ENCODE data around the gene MRPL37.
A peak's percentile ranks its signal among the peaks of the same experiment; 100 is the strongest.

Gene MRPL37

GRCh38 chr1:54225378-54225777 is 25.4 kb downstream of the MRPL37 start:
- Histone ChIP-seq H3K4me3 (ENCODE audit: low read depth, low read length) (no peak overlapping the region), H3K36me3 (ENCODE audit: control insufficient read depth in 2 of 2, insufficient read depth in 1 of 2, low read length in 2 of 2) (peaks cover 0 to 18% of the 10 kb centered on the region in 2 experiments; a peak in 1 of 3 replicates), H3K9me3 (ENCODE audit: control insufficient read depth, insufficient read depth, low read depth, low read length) (no peaks in the 10 kb centered on the region), H3K4me1 (ENCODE audit: control insufficient read depth, insufficient read depth, low read length) (no peaks in the 10 kb centered on the region), H3K27ac (ENCODE audit: extremely low read depth, low read depth, low read length) (no peak overlapping the region)
- no peak for TF ChIP-seq ZNF362 (tag by site-specific recombination; IDR thresholded peaks at IDR 0.05)
- TF ChIP-seq ZNF121 (tag by site-specific recombination; IDR thresholded peaks at IDR 0.05) = no peak
- TF ChIP-seq REPIN1 (tag by site-specific recombination; IDR thresholded peaks at IDR 0.05; ENCODE audit: low read depth) = no peak
- TF ChIP-seq SETDB1 (IDR thresholded peaks at IDR 0.05; ENCODE audit: insufficient read length, low read length) = no peak
- TF ChIP-seq ZBTB7A (tag by site-specific recombination; IDR thresholded peaks at IDR 0.05; ENCODE audit: low read depth) = no peak
- TF ChIP-seq ZNF335 (tag by site-specific recombination; conservative IDR thresholded peaks at IDR 0.05) = no peak
- TF ChIP-seq ZBTB48 (tag by site-specific recombination; IDR thresholded peaks at IDR 0.05) = no peak
- ChIA-PET CTCF (no interaction called here), POLR2A (no interaction called here)

- POLR2A ChIA-PET = interaction anchor here (1.9 kb wide), 1 partner anchor 26 kb away, joined by 4 read pairs; the partner anchor contains the start of genes CYB5RL and MRPL37
- H3K36me3 ChIP-seq (ENCODE audit: control insufficient read depth in 2 of 2, insufficient read depth in 1 of 2, low read length in 2 of 2) = peaks cover 0 to 11% of the 10 kb centered on the region in 2 experiments; a peak in 1 of 3 replicates
- no peak overlapping the region for H3K27ac ChIP-seq (ENCODE audit: extremely low read depth, low read depth, low read length)
- H3K4me1 ChIP-seq (ENCODE audit: control insufficient read depth, insufficient read depth, low read length) = no peaks in the 10 kb centered on the region
- CTCF ChIA-PET = interaction anchor here (0.6 to 0.8 kb wide), 2 partner anchors 157 to 273 kb away, joined by 3 read pairs; no protein-coding TSS in a partner anchor
- no peak overlapping the region for H3K4me3 ChIP-seq (ENCODE audit: low read depth, low read length)
- H3K9me3 ChIP-seq (ENCODE audit: control insufficient read depth, insufficient read depth, low read depth, low read length) = no peaks in the 10 kb centered on the region
- TF ChIP-seq SCRT2 (tag by site-specific recombination; IDR thresholded peaks at IDR 0.05) = peak; percentile 69
- TF ChIP-seq ZNF791 (tag by site-specific recombination; IDR thresholded peaks at IDR 0.05) = no peak
Measured at GRCh38 chr1:54225986-54226559, 26.1 kb downstream of the MRPL37 start.

DNA sequence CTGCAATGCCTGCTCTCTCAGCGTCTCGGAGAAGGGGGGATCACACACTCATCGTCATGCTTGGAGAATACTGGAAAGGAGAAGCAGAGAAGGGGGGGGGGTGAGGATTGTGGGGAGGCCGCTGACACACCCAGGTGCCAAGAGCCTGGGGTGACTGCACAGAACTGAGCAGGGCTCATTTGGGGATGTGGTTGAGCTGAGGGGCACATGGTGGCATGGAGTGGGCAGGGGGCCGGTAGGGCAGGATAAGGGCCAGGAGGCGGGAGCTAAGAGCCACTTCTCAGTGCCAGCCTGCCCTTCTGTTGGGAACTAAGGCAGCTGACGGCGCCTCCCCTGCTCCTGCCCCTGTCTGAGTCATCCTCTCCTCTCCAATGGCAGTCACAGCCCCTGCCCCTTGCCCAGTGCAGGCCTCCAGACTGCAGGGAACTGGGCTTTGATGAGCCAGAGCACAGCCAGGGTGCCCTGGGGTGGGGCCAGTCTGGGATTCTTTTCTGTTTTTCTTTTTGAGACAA is 27.2 kb downstream of the MRPL37 start:
- no peak overlapping the region for H3K4me3 ChIP-seq (ENCODE audit: low read depth, low read length)
- CTCF ChIA-PET = interaction anchor here (0.8 to 1.1 kb wide), 2 partner anchors 260 to 272 kb away, joined by 3 read pairs; no protein-coding TSS in a partner anchor
- peaks cover 0 to 3% of the 10 kb centered on the region in 2 experiments; a peak in 1 of 3 replicates for H3K36me3 ChIP-seq (ENCODE audit: control insufficient read depth in 2 of 2, insufficient read depth in 1 of 2, low read length in 2 of 2)
- H3K4me1 ChIP-seq (ENCODE audit: control insufficient read depth, insufficient read depth, low read length) = no peaks in the 10 kb centered on the region
- POLR2A ChIA-PET = interaction anchor here (1.9 kb wide), 1 partner anchor 27 kb away, joined by 4 read pairs; the partner anchor contains the start of genes CYB5RL and MRPL37
- no peak overlapping the region for H3K27ac ChIP-seq (ENCODE audit: extremely low read depth, low read depth, low read length)
- H3K9me3 ChIP-seq (ENCODE audit: control insufficient read depth, insufficient read depth, low read depth, low read length) = no peaks in the 10 kb centered on the region
- no peak for TF ChIP-seq ZNF596 (tag by site-specific recombination; IDR thresholded peaks at IDR 0.05)
- no peak for TF ChIP-seq ZNF76 (tag by site-specific recombination; IDR thresholded peaks at IDR 0.05; ENCODE audit: borderline replicate concordance, low read depth)
- no peak for TF ChIP-seq ZNF19 (tag by site-specific recombination; IDR thresholded peaks at IDR 0.05; ENCODE audit: low read depth)
- TF ChIP-seq, protein P1, sequence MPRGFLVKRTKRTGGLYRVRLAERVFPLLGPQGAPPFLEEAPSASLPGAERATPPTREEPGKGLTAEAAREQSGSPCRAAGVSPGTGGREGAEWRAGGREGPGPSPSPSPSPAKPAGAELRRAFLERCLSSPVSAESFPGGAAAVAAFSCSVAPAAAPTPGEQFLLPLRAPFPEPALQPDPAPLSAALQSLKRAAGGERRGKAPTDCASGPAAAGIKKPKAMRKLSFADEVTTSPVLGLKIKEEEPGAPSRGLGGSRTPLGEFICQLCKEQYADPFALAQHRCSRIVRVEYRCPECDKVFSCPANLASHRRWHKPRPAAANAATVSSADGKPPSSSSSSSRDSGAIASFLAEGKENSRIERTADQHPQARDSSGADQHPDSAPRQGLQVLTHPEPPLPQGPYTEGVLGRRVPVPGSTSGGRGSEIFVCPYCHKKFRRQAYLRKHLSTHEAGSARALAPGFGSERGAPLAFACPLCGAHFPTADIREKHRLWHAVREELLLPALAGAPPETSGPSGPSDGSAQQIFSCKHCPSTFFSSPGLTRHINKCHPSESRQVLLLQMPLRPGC (tag by site-specific recombination; IDR thresholded peaks at IDR 0.05) = no peak
- TF ChIP-seq ZFHX2 (tag by site-specific recombination; conservative IDR thresholded peaks at IDR 0.05) = no peak; the same call in 1 of the 2 replicates
- TF ChIP-seq KLF1 (tag by site-specific recombination; IDR thresholded peaks at IDR 0.05) = peak; percentile 24; the same call in 1 of the 2 replicates
- TF ChIP-seq ZNF292 (tag by site-specific recombination; IDR thresholded peaks at IDR 0.05; ENCODE audit: borderline replicate concordance, low read depth) = no peak
- no peak for TF ChIP-seq ZEB2 (tag by site-specific recombination; IDR thresholded peaks at IDR 0.05)
- no peak for TF ChIP-seq ZNF677 (tag by site-specific recombination; IDR thresholded peaks at IDR 0.05)
- TF ChIP-seq ZNF433 (tag by site-specific recombination; IDR thresholded peaks at IDR 0.05; ENCODE audit: low read depth) = no peak
- TF ChIP-seq ZFP69B (tag by site-specific recombination; IDR thresholded peaks at IDR 0.05) = no peak
- no peak for TF ChIP-seq ZBTB7A (tag by site-specific recombination; IDR thresholded peaks at IDR 0.05; ENCODE audit: low read depth)
- TF ChIP-seq ZNF626 (tag by site-specific recombination; IDR thresholded peaks at IDR 0.05) = no peak
- TF ChIP-seq, protein P2, sequence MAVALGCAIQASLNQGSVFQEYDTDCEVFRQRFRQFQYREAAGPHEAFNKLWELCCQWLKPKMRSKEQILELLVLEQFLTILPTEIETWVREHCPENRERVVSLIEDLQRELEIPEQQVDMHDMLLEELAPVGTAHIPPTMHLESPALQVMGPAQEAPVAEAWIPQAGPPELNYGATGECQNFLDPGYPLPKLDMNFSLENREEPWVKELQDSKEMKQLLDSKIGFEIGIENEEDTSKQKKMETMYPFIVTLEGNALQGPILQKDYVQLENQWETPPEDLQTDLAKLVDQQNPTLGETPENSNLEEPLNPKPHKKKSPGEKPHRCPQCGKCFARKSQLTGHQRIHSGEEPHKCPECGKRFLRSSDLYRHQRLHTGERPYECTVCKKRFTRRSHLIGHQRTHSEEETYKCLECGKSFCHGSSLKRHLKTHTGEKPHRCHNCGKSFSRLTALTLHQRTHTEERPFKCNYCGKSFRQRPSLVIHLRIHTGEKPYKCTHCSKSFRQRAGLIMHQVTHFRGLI (tag by site-specific recombination; IDR thresholded peaks at IDR 0.05) = no peak
- TF ChIP-seq, protein P3, sequence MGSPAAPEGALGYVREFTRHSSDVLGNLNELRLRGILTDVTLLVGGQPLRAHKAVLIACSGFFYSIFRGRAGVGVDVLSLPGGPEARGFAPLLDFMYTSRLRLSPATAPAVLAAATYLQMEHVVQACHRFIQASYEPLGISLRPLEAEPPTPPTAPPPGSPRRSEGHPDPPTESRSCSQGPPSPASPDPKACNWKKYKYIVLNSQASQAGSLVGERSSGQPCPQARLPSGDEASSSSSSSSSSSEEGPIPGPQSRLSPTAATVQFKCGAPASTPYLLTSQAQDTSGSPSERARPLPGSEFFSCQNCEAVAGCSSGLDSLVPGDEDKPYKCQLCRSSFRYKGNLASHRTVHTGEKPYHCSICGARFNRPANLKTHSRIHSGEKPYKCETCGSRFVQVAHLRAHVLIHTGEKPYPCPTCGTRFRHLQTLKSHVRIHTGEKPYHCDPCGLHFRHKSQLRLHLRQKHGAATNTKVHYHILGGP (tag by site-specific recombination; IDR thresholded peaks at IDR 0.05) = no peak

All from HEK293 (cell line).